ENCODE measurements around the gene NSUN7. TPM values are rescaled to one million over a fixed set of nuclear protein-coding genes. Genes with fewer than 3 reads are reported as not detected.
A peak's percentile ranks its signal among the peaks of the same experiment; 100 is the strongest.
"Not testable (repeated sequence)": the region's sequence is repeated elsewhere in the genome, so short reads cannot be mapped to it uniquely, and the experiment has no call there.

Gene NSUN7
- total and polyA plus RNA-seq, 2 donors (not counting 1 experiment from before 2014, with no cell fraction given), result 0.33 TPM; not detected in 1

GRCh38 chr4:40704073-40704472, 45.7 kb upstream of the NSUN7 start:
- Histone ChIP-seq H3K9me3 (ENCODE audit: control insufficient read depth, insufficient read depth, low read depth, low read length) (no peaks in the 10 kb centered on the region), H3K36me3 (ENCODE audit: control insufficient read depth, insufficient read depth, low read length) (no peaks in the 10 kb centered on the region), H3K79me2 (ENCODE audit: control insufficient read depth, insufficient read depth, low read length) (no peaks in the 10 kb centered on the region), H3K27me3 (ENCODE audit: control insufficient read depth, insufficient read depth, low read length) (no peaks in the 10 kb centered on the region), H2AFZ (ENCODE audit: low read length) (no peak overlapping the region), H4K20me1 (ENCODE audit: control insufficient read depth, extremely low read depth, insufficient read depth, low read length) (no peaks in the 10 kb centered on the region), H3K9ac (ENCODE audit: insufficient read depth, low read length) (no peak overlapping the region), H3K27ac (ENCODE audit: insufficient read depth, low read length) (no peak overlapping the region), H3K4me3 (replicated peaks in 1 of 4; ENCODE audit: control extremely low read depth in 1 of 4, insufficient read depth in 1 of 4, low read depth in 3 of 4, low read length in 4 of 4) (no peak overlapping the region), H3K4me2 (ENCODE audit: extremely low read depth, insufficient read depth, low read length) (no peak overlapping the region), H3K4me1 (ENCODE audit: control insufficient read depth, extremely low read depth, insufficient read depth, low read length) (no peaks in the 10 kb centered on the region)
- DNase-seq (ENCODE audit: low read depth in 2 of 2), result no peak
- no peak for TF ChIP-seq EZH2 (IDR thresholded peaks at IDR 0.05; ENCODE audit: low read length, missing control alignments)
- TF ChIP-seq CTCF (conservative IDR thresholded peaks at IDR 0.05 in 1 of 2, IDR thresholded peaks at IDR 0.05 in 1 of 2; ENCODE audit: low read depth in 1 of 2, low read length in 2 of 2), result no peak

GRCh38 chr4:40710484-40711254, 39.1 kb upstream of the NSUN7 start:
- no peaks in the 10 kb centered on the region for H4K20me1 ChIP-seq (ENCODE audit: control insufficient read depth, extremely low read depth, insufficient read depth, low read length)
- no peak for TF ChIP-seq CTCF (conservative IDR thresholded peaks at IDR 0.05 in 1 of 2, IDR thresholded peaks at IDR 0.05 in 1 of 2; ENCODE audit: low read depth in 1 of 2, low read length in 2 of 2)
- no peak for TF ChIP-seq EZH2 (IDR thresholded peaks at IDR 0.05; ENCODE audit: low read length, missing control alignments)
- peaks cover 3% of the 10 kb centered on the region for H3K27me3 ChIP-seq (ENCODE audit: control insufficient read depth, insufficient read depth, low read length)
- no peak overlapping the region for H3K4me2 ChIP-seq (ENCODE audit: extremely low read depth, insufficient read depth, low read length)
- no peaks in the 10 kb centered on the region for H3K36me3 ChIP-seq (ENCODE audit: control insufficient read depth, insufficient read depth, low read length)
- no peaks in the 10 kb centered on the region for H3K9me3 ChIP-seq (ENCODE audit: control insufficient read depth, insufficient read depth, low read depth, low read length)
- no peak overlapping the region for H3K4me3 ChIP-seq (replicated peaks in 1 of 4; ENCODE audit: control extremely low read depth in 1 of 4, insufficient read depth in 1 of 4, low read depth in 3 of 4, low read length in 4 of 4)
- peak in 1 of 2 donors; percentile 54 for DNase-seq (ENCODE audit: low read depth in 2 of 2)
- no peak overlapping the region for H2AFZ ChIP-seq (ENCODE audit: low read length)
- no peaks in the 10 kb centered on the region for H3K4me1 ChIP-seq (ENCODE audit: control insufficient read depth, extremely low read depth, insufficient read depth, low read length)
- no peaks in the 10 kb centered on the region for H3K79me2 ChIP-seq (ENCODE audit: control insufficient read depth, insufficient read depth, low read length)
- H3K27ac ChIP-seq (ENCODE audit: insufficient read depth, low read length), result no peak overlapping the region
- H3K9ac ChIP-seq (ENCODE audit: insufficient read depth, low read length), result no peak overlapping the region

- H3K4me3 ChIP-seq (replicated peaks in 1 of 4; ENCODE audit: control extremely low read depth in 1 of 4, insufficient read depth in 1 of 4, low read depth in 3 of 4, low read length in 4 of 4); H2AFZ ChIP-seq (ENCODE audit: low read length); H3K9ac ChIP-seq (ENCODE audit: insufficient read depth, low read length); H4K20me1 ChIP-seq (ENCODE audit: control insufficient read depth, extremely low read depth, insufficient read depth, low read length); H3K9me3 ChIP-seq (ENCODE audit: control insufficient read depth, insufficient read depth, low read depth, low read length); H3K4me2 ChIP-seq (ENCODE audit: extremely low read depth, insufficient read depth, low read length); H3K27ac ChIP-seq (ENCODE audit: insufficient read depth, low read length); H3K4me1 ChIP-seq (ENCODE audit: control insufficient read depth, extremely low read depth, insufficient read depth, low read length); H3K36me3 ChIP-seq (ENCODE audit: control insufficient read depth, insufficient read depth, low read length); H3K79me2 ChIP-seq (ENCODE audit: control insufficient read depth, insufficient read depth, low read length); H3K27me3 ChIP-seq (ENCODE audit: control insufficient read depth, insufficient read depth, low read length); DNase-seq (ENCODE audit: low read depth in 2 of 2): not testable (repeated sequence)
Observed at GRCh38 chr4:40713001-40713400, 36.8 kb upstream of the NSUN7 start.

Data from fibroblast of lung (primary cell).